ENCODE measurements around the gene CD63.

- no peak for TF ChIP-seq POLR2A (IDR thresholded peaks at IDR 0.05)
- no peak for TF ChIP-seq CTCF (IDR thresholded peaks at IDR 0.05)
- TF ChIP-seq POLR2AphosphoS5 (IDR thresholded peaks at IDR 0.05): no peak
Observed at GRCh38 chr12:55733858-55734257, 5.0 kb upstream of the CD63 start.

All from stomach (tissue), 4 donors.